ENCODE data around the gene ARID1B. TPM values are rescaled to one million over a fixed set of nuclear protein-coding genes. Genes with fewer than 3 reads are reported as not detected.

ARID1B gene
- total and polyA plus RNA-seq, 7 donors = 8.4 to 115 (median 69.6) TPM

DNA sequence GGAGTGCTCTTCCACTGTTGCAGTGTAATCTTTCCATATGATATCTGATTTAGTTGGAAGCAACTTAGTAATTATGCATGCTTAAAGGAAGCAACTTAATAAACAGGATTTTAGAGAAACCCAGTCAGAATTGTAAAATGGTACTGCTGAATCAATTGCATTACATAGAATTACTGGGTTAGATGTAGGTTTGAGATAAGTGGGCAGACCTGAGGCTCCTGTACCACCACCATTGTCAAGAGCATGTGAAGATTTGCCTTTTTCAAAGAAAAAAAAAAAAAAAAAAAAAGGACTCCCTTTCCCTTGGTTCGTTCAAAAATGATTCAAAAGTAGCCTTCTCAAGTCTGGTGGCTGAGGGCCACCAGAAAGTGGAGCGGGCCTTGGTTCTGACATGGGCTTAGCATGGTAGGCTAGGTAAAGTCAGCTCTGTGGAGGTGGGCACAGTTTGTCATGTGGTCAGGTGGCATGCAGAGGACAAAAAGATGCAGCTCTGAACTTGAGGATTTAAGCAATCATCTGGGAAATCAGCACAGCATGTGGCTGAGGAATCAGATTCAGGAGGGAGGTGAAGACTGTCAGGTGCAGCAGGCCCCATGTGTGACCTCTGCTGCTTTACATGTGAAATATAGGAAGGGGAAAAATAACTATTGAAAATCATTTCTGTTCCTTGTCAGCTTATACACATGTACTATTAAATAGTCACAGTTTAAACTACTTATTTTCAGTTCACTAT, 32.4 kb downstream of the ARID1B start:
- Histone ChIP-seq H3K9me3 (no peaks in the 10 kb centered on the region), H3K4me1 (peaks cover 0 to 60% (median 47%) of the 10 kb centered on the region in 4 donors), H3K36me3 (no peaks in the 10 kb centered on the region), H3K4me3 (no peak overlapping the region), H3K27ac (no peak overlapping the region), H3K27me3 (no peaks in the 10 kb centered on the region)
- 84 to 96% methylated on average over 2 of the region's 2 CpGs for WGBS, 2 donors
- DNase-seq = no peak
- TF ChIP-seq, protein P1, sequence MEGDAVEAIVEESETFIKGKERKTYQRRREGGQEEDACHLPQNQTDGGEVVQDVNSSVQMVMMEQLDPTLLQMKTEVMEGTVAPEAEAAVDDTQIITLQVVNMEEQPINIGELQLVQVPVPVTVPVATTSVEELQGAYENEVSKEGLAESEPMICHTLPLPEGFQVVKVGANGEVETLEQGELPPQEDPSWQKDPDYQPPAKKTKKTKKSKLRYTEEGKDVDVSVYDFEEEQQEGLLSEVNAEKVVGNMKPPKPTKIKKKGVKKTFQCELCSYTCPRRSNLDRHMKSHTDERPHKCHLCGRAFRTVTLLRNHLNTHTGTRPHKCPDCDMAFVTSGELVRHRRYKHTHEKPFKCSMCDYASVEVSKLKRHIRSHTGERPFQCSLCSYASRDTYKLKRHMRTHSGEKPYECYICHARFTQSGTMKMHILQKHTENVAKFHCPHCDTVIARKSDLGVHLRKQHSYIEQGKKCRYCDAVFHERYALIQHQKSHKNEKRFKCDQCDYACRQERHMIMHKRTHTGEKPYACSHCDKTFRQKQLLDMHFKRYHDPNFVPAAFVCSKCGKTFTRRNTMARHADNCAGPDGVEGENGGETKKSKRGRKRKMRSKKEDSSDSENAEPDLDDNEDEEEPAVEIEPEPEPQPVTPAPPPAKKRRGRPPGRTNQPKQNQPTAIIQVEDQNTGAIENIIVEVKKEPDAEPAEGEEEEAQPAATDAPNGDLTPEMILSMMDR (IDR thresholded peaks at IDR 0.05) = no peak
- TF ChIP-seq POLR2A (IDR thresholded peaks at IDR 0.05) = no peak
- intact Hi-C loops (cut with DNase I) = no loop called here

DNA sequence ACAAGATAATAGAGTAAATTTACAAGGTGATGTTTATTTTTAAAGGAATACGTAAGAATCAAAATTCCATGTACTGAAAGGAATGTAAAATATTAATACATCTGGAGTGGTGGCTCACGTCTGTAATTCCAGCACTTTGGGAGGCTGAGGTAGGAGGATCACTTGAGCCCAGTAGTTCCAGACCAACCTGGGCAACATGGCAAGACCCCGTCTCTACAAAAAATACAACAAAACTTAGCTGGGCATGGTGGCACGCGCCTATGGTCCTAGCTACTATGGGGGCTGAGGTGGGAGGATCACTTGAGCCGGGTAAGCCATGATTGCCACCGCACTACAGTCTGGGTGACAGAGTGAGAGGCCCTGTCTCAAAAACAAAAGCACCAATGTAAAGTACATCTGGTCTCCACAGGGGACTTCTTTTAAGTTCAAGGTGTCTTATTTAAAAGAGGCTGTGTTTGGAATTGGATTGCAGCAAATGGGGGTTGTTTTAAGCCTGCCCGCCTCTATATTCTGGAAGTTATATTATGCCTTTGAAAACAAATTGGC, 36.9 kb downstream of the ARID1B start:
- TF ChIP-seq EP300 (IDR thresholded peaks at IDR 0.05) (no peak), POLR2A (IDR thresholded peaks at IDR 0.05) (no peak), POLR2AphosphoS5 (IDR thresholded peaks at IDR 0.05) (no peak)
- TF ChIP-seq, protein P1 (IDR thresholded peaks at IDR 0.05) = no peak
- Histone ChIP-seq H3K9me3 (no peaks in the 10 kb centered on the region), H3K27ac (no peak overlapping the region), H3K4me1 (peaks cover 0 to 71% (median 56%) of the 10 kb centered on the region in 4 donors), H3K36me3 (no peaks in the 10 kb centered on the region), H3K4me3 (no peak overlapping the region), H3K27me3 (no peaks in the 10 kb centered on the region)
- intact Hi-C loops (cut with DNase I) = no loop called here
- 89 to 96% methylated on average over 8 of the region's 8 CpGs for WGBS, 2 donors
- no peak for DNase-seq

DNA sequence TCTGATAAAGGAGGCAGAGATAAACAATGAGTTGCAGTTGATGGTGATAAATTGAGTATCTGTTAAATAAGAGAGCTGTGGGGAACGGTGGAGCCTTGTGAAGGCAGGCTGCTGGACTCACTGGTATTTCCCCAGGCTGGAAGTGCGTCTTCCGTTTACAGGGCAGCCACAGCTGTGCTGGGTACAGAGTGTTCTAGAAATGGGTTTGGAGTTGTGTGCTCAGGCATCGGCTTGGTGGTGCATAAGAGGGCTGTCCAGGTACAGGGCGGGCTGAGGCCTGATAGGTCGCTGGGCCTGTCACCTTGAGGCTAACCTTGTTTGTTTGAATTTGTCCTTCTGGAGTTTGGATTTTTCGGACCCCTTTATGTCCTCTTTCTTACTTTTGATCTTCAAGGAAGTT, 39.3 kb downstream of the ARID1B start:
- Histone ChIP-seq H3K27me3 (no peaks in the 10 kb centered on the region), H3K4me3 (no peak overlapping the region), H3K27ac (no peak overlapping the region), H3K4me1 (peaks cover 0 to 72% (median 50%) of the 10 kb centered on the region in 4 donors), H3K9me3 (no peaks in the 10 kb centered on the region), H3K36me3 (no peaks in the 10 kb centered on the region)
- DNase-seq = no peak
- intact Hi-C loops (cut with DNase I) = no loop called here
- TF ChIP-seq EP300 (IDR thresholded peaks at IDR 0.05) = peak in 1 of 4 donors; percentile 65
- peak in 2 of 4 donors; percentile 36 to 56 for TF ChIP-seq POLR2AphosphoS5 (IDR thresholded peaks at IDR 0.05)
- TF ChIP-seq POLR2A (IDR thresholded peaks at IDR 0.05) = no peak
- TF ChIP-seq, protein P1 (IDR thresholded peaks at IDR 0.05) = no peak
- WGBS, 2 donors = 78 to 79% methylated on average over 7 of the region's 7 CpGs

DNA sequence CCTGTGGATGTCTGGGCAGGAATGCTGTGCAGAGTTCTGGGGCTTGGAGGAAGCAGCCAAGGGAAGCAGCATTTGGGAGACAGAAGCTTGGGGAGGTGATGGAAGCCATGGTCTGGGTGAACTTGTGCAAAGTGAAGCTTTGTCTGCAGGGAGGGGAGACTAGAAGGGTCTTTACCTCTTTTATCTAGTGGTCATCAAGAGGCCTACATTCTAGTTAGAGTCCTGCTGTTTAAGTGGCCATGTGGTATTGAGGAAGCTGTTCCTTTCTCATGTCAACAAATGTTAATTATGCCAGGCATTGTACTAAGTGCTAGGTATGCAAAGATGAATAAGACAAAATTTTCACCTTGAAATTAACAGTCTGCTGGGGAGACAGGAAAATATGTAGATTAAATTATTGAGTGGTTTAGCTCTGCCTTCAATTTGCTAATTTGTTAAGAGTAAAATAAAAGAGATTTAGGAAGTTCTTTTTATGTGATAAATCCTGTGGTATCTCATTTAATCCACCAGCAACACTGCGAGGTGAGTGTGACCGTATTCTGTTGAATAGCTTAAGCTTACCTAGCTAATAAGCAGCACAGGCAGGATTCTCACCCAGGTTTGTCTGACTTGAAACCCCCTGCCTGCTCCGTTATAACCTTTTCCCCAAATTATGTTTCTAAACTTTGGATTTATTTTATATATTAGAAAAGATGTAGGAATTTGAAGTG, 43.1 kb downstream of the ARID1B start:
- intact Hi-C loops (cut with DNase I) = no loop called here
- peaks cover 0 to 85% (median 67%) of the 10 kb centered on the region in 4 donors for H3K4me1 ChIP-seq
- H3K27me3 ChIP-seq = no peaks in the 10 kb centered on the region
- no peak overlapping the region for H3K27ac ChIP-seq
- H3K36me3 ChIP-seq = no peaks in the 10 kb centered on the region
- H3K9me3 ChIP-seq = no peaks in the 10 kb centered on the region
- WGBS, 2 donors = 91 to 95% methylated on average over 3 of the region's 3 CpGs
- no peak overlapping the region for H3K4me3 ChIP-seq
- no peak for DNase-seq
- TF ChIP-seq POLR2A (IDR thresholded peaks at IDR 0.05) (no peak), EP300 (IDR thresholded peaks at IDR 0.05) (no peak), POLR2AphosphoS5 (IDR thresholded peaks at IDR 0.05) (no peak)
- TF ChIP-seq, protein P1 (IDR thresholded peaks at IDR 0.05) = no peak
